ENCODE results near the gene MOSPD3.

- TF ChIP-seq, protein P1, sequence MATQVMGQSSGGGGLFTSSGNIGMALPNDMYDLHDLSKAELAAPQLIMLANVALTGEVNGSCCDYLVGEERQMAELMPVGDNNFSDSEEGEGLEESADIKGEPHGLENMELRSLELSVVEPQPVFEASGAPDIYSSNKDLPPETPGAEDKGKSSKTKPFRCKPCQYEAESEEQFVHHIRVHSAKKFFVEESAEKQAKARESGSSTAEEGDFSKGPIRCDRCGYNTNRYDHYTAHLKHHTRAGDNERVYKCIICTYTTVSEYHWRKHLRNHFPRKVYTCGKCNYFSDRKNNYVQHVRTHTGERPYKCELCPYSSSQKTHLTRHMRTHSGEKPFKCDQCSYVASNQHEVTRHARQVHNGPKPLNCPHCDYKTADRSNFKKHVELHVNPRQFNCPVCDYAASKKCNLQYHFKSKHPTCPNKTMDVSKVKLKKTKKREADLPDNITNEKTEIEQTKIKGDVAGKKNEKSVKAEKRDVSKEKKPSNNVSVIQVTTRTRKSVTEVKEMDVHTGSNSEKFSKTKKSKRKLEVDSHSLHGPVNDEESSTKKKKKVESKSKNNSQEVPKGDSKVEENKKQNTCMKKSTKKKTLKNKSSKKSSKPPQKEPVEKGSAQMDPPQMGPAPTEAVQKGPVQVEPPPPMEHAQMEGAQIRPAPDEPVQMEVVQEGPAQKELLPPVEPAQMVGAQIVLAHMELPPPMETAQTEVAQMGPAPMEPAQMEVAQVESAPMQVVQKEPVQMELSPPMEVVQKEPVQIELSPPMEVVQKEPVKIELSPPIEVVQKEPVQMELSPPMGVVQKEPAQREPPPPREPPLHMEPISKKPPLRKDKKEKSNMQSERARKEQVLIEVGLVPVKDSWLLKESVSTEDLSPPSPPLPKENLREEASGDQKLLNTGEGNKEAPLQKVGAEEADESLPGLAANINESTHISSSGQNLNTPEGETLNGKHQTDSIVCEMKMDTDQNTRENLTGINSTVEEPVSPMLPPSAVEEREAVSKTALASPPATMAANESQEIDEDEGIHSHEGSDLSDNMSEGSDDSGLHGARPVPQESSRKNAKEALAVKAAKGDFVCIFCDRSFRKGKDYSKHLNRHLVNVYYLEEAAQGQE (IDR thresholded peaks at IDR 0.05; ENCODE audit: low read depth), result no peak
- TF ChIP-seq YY1 (IDR thresholded peaks at IDR 0.05; ENCODE audit: low read depth), result no peak
- no peak for TF ChIP-seq USF1 (IDR thresholded peaks at IDR 0.05)
- no peak for TF ChIP-seq CREB1 (IDR thresholded peaks at IDR 0.05; ENCODE audit: low read depth)
- no peak for TF ChIP-seq TAF1 (IDR thresholded peaks at IDR 0.05; ENCODE audit: low read depth)
- TF ChIP-seq CEBPB (IDR thresholded peaks at IDR 0.05), result no peak
- no peak for TF ChIP-seq RAD21 (IDR thresholded peaks at IDR 0.05; ENCODE audit: low read depth)
- TF ChIP-seq MAX (IDR thresholded peaks at IDR 0.05), result no peak
- no peak for TF ChIP-seq NFIC (IDR thresholded peaks at IDR 0.05)
Observed at GRCh38 chr7:100620804-100621203, 8.5 kb downstream of the MOSPD3 start.
